OCI-LY3 (cell line): ENCODE results near the gene MAGEA9.
"Not testable (repeated sequence)": the region's sequence is repeated elsewhere in the genome, so short reads cannot be mapped to it uniquely, and the experiment has no call there.

Experiments
- CTCF ChIP-seq: fragments of 200-600, 300-600 bp; sonication (generic); IDR thresholded peaks from 2 replicates; pipeline ENCODE4 v1.5.1; 2014; ENCODE audit warnings: antibody characterized with exemption, low read length, low read depth
- EZH2phosphoT487 ChIP-seq: fragments of 200-600 bp; shearing (Covaris generic); IDR thresholded peaks from 2 replicates; pipeline ENCODE4 v1.6.1; 2018; ENCODE audit warnings: antibody characterized with exemption, mixed run types, low read depth

- TF ChIP-seq CTCF, EZH2phosphoT487: not testable (repeated sequence)
Observed at GRCh38 chrX:149761858-149762674, 19.7 kb upstream of the MAGEA9 start.
